ENCODE results near the gene TXNRD1.

DNA sequence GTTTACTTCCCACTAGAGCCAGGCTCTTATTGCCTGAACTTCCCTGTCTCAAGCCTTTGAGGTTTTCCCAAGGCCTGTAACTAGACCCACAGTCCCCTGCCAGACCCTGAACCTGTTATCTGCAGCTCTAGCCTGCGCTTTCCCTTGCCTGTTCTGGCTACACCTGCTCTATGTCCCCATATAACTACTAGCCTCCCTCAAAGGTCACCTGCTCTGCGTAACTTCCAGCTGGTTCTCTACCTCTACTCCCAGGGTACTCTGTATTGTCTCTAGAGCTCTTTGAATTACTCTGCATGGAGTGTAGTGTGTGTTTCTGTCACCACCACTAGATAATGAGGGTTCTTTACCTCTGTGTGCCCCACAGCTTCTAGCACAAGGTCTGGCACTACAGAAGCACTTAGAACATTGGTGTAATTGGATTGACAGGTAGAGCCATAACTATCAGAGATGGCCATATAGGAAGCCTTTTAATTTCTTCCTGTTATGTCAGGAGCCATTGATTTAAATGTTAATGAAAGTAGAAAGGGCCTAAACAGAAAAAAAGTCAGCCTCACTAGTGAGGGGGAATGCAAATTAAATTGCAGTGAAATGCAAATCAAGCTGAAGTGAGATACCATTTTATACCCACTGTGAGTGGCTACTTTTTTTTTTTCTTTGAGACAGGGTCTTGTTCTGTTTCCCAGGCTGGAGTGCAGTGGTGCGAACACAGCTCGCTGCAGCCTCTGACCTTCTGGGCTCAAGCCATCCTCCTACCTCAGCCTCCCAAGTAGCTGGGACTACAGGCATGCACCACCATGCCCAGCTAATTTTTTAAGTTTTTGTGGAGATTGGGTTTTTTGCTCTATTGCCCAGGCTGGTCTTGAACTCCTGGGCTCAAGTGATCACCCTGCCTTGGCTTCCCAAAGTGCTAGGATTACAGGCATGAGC lies 135.7 kb downstream of the TXNRD1 start:
- TF ChIP-seq POLR2AphosphoS5 (IDR thresholded peaks at IDR 0.05; ENCODE audit: low read depth, low read length) (no peak), SIN3A (IDR thresholded peaks at IDR 0.05; ENCODE audit: borderline replicate concordance, insufficient read depth, low read length) (no peak), TAF1 (IDR thresholded peaks at IDR 0.05; ENCODE audit: borderline replicate concordance, insufficient read depth, low read length) (no peak), FOXP2 (optimal IDR thresholded peaks at IDR 0.05; ENCODE audit: borderline replicate concordance, extremely low read depth, extremely low read length, insufficient read depth) (no peak)
- TF ChIP-seq, protein P1, sequence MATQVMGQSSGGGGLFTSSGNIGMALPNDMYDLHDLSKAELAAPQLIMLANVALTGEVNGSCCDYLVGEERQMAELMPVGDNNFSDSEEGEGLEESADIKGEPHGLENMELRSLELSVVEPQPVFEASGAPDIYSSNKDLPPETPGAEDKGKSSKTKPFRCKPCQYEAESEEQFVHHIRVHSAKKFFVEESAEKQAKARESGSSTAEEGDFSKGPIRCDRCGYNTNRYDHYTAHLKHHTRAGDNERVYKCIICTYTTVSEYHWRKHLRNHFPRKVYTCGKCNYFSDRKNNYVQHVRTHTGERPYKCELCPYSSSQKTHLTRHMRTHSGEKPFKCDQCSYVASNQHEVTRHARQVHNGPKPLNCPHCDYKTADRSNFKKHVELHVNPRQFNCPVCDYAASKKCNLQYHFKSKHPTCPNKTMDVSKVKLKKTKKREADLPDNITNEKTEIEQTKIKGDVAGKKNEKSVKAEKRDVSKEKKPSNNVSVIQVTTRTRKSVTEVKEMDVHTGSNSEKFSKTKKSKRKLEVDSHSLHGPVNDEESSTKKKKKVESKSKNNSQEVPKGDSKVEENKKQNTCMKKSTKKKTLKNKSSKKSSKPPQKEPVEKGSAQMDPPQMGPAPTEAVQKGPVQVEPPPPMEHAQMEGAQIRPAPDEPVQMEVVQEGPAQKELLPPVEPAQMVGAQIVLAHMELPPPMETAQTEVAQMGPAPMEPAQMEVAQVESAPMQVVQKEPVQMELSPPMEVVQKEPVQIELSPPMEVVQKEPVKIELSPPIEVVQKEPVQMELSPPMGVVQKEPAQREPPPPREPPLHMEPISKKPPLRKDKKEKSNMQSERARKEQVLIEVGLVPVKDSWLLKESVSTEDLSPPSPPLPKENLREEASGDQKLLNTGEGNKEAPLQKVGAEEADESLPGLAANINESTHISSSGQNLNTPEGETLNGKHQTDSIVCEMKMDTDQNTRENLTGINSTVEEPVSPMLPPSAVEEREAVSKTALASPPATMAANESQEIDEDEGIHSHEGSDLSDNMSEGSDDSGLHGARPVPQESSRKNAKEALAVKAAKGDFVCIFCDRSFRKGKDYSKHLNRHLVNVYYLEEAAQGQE (IDR thresholded peaks at IDR 0.05; ENCODE audit: insufficient read depth in 1 of 2, low read depth in 2 of 2, low read length in 2 of 2) = no peak

All from PFSK-1 (cell line).